Stimulated activated CD8-positive, alpha-beta memory T cell treated with anti-CD3 and anti-CD28 coated beads, Interleukin-15, amount 100 ng/mL, for 24 hours (primary cell): Measurements from ENCODE around the gene LDHB.
"Not testable (repeated sequence)": the region's sequence is repeated elsewhere in the genome, so short reads cannot be mapped to it uniquely, and the experiment has no call there.

ENCODE experiments used
- DNase-seq: peaks from one replicate; pipeline ENCODE4 v3.0.0-alpha.2; 2020; ENCODE audit warnings: low read depth

Gene LDHB

DNA sequence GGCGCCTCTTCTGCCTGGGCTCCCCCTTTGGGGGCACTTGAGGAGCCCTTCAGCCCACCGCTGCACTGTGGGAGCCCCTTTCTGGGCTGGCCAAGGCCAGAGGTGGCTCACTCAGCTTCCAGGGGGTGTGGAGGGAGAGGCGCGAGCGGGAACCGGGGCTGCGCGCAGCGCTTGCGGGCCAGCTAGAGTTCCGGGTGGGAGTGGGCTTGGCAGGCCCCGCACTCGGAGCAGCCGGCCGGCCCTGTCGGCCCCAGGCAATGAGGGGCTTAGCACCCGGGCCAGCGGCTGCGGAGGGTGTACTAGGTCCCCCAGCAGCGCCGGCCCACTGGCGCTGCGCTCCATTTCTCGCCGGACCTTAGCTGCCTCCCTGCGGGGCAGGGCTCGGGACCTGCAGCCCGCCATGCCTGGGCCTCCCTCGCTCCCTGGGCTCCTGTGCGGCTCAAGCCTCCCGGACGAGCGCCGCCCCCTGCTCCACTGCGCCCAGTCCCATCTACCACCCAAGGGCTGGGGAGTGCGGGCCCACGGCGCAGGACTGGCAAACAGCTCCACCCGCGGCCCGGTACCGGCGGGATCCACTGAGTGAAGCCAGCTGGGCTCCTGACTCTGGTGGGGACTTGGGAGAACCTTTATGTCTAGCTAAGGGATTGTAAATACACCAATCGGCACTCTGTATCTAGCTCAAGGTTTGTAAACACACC is 3.9 kb upstream of the LDHB start:
- not testable (repeated sequence) for DNase-seq

DNA sequence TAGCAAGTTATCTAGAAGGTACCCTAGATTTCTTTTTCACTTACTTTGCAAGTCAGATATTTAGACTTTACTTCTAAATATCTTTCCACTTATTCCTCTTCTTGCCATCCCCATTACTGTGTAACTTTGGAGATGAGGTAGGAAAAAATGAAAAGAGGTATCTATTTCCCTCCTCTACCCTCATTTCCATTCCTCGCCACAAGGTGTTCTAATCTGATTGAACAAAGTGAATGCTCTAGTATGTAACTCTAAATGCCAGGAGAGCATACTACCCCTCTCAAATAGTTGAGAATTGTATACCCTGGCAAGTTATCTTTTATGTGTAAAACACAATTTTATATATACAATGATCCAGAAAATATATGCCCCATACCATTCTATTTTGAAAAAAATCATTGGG is 1.7 kb upstream of the LDHB start:
- DNase-seq = no peak

DNA sequence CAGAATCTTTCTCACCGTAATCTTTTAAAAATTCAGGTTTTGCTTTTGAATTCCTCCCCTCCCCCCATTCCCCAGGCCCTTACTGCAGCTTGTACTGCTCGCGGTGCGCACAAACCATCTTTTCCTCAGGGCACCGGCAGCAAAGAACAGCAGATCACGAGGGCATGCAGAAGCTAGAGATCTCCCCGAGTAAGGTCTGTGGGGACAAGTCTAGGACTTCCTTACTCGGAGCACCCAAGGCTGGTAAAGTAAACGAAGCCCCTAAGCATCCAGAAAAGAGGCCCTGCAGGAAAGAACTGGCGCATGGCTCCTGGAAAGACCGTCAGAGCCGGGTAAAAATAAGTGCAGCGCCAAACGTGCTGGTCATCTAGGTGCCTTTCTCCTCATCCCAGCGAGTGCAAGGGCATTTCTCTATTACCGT is 727 bp downstream of the LDHB start:
- DNase-seq = peak; percentile 12

DNA sequence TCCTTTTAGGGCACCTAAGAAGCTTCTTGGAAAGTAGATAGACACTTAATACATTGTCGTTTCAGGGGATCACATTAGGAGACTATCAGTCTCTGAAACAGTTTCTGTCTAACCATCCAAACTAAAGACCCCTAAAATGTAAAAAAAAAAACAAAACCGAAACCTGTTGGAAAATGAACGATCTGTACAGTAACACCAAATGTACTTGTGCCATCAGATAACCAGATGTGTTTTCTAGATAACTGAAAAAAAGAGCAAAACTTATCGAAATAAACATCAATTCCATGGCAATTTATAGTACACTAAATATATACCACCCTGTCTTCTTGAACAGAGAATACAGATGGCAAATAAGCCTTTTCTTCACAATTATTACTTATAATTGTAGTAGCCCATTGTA is 2.1 kb downstream of the LDHB start:
- no peak for DNase-seq

DNA sequence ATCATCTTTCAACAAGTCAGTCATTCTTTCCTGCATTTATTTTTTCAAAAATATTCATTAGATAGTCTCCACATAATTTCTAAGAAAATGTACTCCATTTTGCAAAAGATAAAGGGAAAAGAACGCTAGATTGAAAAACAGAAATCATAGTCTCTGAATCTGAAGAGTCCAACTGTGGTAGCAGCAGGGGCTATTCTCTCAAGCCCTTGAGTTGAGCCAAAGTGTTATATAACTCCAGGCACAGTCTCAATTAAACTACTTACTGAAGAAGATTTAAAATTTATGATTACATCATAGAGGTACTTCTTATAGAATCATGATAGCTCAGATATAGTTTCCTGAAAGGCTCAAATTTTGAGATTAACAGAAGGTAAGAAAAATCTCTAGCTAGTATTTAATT is 5.8 kb downstream of the LDHB start:
- no peak for DNase-seq

DNA sequence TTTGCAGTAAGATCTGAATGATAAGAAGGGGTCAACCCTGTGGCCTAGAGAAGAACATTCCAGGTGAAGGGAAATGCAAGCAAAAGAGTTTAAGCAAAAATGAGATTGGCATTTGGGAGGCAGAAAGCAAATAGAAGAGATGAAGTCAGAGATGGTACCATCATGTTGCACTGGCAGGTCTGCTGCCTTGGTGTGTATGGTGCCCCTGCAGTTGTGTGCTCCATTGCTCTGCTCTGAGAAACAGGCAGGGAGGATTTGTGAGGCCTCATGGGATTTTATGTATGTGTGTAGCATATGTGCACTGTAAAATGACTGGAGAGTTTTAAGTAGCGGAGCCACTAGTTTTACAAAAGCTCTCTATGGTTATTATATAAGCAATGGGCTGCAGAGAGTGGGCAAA is 6.6 kb downstream of the LDHB start:
- DNase-seq = no peak

DNA sequence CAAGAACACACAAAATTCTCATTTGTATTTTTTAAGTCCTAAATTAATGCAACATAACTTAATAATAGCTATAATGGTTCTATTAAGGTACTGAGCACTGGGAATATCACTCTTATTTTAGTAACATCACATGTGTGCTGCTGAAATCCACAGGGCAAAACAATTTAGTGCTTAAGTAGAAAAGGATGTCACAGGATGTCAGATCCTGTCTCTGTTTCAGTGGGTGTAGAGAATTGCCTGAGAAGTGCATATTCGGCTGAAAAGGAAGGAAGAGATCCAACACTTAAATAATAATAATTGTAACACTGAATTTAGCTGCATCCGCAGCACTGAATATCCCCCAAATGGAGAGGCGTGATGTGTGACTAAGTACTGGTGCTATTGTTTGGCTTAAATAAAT is 8.6 kb downstream of the LDHB start:
- no peak for DNase-seq

DNA sequence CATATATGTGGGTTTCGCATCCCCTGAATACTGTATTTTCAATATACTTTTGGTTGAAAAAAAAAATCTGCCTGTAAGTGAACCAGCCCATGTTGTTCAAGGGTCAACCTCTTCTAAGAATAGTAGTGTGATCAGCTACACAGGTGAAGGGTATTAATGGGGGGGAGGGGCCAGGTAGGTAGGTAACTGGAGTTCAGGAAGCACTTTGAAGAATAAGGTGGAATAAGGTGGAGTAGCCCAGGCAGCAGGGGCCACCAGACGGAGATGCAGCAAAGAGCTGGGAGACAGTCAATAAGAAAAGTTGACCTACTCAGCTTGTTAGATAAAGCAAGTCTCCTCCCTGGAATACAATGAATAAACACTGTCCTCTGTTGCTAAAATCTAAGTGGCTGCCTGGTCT is 9.3 kb downstream of the LDHB start:
- no peak for DNase-seq

DNA sequence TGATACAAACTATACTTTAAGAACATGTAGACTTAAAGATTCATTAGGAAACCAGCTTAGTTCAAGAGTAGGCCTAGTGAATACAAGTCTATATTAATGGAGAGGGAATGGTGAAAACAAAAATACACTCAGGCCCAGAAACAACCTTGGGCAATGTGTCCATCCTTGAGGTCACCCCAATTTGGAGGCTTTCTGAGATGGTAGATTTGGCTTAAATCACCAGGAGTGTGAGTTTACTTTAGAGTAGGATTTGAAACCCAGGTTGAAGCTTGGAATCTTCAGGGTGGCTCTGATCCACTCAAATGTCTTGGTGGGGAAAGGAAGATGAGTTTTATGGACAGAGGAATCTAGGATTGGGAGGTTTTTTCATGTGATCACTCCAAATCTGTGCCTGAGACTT is 10.5 kb downstream of the LDHB start:
- no peak for DNase-seq

DNA sequence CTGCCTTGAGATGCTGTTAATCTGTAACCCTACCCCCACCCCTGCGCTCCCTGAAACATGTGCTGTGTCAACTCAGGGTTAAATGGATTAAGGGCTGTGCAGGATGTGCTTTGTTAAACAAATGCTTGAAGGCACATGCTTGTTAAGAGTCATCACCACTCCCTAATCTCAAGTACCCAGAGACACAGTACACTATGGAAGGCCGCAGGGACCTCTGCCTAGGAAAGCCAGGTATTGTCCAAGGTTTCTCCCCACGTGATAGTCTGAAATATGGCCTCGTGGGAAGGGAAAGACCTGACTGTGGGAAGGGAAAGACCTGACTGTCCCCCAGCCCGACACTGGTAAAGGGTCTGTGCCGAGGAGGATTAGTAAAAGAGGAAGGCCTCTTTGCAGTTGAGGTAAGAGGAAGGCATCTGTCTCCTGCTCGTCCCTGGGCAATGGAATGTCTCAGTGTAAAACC is 12.6 kb downstream of the LDHB start:
- DNase-seq = not testable (repeated sequence)

DNA sequence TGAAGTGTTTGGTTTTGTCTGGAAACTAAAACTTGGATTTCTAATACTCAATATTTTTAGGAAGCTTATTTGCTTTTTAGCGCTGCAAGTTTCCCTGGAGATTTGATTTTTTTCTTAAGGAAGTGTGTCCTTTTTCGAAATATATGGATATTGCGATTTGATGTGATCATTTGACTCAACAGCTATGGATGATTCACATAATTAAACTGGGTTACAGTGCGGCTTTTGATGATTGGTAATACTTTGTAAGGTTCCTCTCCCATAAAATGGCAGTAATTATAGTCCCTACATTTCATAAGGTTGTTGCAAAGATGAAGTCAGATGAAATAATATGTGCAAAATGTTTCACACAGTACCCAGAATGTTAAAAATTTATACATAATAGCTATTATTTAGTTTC is 13.1 kb downstream of the LDHB start:
- DNase-seq = no peak

DNA sequence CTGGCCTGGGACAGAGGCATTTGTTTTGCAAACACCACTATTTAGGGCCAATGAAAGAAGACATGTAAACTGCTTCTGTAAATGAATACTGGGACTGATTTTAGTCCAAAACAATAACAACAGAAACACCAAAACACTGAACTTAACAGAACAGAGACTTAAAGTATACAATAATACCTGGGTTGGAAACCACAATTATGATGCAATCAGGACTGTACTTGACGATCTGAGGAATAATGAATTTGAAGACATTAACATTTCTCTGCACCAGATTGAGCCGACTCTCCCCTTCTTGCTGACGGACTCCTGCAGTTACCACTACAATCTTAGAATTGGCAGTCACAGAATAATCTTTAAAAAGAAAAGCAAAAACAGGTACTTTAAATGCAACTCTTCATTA is 13.9 kb downstream of the LDHB start:
- no peak for DNase-seq

DNA sequence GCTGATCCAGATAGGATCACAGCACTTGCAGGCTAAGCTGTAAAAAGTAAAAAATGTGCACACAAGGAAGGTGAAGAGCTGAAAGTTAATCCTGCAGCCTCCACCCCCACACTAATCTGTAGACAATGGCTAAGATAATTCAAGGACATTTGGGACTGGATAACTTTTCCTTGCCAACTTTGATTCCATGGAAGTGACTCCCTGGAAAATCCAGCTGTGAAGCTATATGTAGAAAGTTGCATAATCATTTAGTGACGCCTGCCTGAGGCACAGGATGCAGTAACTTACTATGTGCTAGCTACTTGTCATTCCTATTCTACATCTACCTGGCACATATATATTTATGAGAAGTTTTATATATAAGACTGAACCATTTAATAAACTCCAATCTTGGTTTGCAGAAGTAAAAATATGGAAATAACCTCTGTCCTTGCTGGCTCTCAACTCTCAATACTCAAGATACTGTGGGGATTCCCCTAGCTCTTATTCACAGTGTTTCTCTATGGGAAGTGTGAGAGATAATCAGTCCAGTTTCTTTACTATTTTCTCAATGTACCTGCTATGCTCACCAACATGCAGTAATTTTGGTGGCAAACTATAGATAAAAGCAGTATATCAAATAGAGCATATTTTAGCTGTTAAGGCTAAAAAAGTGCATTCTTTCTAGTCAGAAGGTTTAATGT is 14.8 kb downstream of the LDHB start:
- no peak for DNase-seq

DNA sequence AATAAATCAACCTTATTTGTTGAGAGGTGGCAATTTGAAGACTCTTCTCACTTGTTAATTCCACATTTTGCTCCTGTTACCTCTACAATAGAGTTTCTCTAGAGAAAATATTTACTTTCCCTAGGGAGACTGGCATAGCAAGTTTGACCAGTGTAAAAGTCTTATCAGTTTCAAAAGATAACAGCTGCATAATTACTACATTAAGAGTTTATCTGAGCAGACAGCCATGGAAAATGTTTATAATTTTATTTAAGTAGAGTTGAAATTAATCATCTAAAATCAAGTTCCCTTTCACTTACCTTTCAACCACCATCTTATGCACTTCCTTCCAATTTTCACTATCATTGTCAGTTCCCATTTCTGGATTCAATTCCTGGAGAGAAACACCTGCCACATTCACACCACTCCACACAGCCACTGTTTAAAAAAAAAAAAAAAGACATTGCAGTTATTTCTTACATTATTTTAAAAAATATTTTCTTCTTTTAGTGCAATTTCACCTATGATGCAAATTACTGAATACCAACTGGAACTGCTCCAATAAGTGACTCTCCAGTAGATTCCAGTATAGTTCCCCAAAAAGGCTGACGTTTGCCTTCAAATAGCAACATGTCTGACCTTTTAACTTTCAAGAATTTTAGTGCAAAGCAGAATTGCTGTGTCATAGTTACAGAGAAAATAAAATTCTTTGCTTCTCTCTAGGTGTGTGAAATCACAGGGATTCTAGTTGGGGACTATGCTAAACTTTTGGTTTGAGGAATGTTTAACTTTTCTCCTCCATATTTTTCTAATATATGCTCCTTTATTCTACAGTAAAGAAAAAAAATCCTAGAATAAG is 19.4 kb downstream of the LDHB start:
- DNase-seq = no peak

DNA sequence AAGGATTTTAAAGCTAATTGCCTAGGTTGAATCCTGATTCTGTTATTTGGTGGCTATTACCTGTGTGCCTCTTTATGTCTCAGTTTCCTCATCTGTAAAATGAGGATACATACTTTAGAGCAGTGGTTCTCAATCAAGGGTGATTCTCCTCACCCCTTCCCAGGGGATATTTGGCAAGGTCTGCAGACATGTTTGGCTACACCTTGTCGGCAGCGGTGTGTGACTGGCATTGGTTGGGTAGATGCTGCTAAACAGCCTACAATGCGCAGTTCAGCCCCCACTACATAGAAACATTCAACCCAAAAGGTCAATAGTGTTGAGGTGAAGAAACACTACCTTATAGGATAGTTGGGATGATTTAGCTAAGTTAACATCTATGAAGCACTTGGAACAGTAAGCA is 23.4 kb downstream of the LDHB start:
- DNase-seq = no peak

DNA sequence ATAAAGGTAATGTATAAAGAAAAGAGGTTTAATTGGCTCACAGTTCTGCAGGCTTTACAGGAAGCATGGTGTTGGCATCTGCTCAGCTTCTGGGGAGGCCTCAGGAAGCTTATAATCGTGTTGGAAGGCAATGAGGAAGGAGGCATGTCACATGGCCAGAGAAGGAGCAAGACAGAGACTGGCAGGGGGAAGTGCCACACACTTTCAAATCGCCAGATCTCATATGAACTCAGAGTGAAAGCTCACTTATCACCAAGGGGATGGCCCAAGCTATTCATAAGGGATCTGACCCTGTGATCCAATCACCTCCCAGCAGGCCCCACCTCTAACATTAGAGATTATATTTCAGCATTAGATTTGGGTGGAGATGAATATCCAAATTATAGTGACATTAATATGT is 26.3 kb downstream of the LDHB start:
- no peak for DNase-seq

DNA sequence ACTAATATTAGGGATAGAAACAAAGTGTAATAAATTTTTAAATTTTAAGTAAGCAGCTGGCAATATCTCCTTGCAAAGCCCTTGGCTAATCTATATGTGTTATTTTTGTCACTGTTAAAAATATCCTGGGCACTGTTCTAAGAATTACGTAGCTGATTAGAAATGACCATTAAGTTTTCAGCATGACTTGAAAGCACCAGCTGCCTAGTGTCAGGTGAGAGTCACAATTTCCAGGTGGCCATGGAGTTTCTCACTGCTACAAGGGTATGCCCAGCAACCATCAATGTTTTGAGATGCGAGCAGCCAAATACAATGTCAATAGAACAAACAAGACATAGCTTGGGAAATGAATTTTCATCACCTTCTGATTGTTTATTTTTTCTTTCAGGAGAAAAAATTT is 29.7 kb downstream of the LDHB start:
- no peak for DNase-seq

DNA sequence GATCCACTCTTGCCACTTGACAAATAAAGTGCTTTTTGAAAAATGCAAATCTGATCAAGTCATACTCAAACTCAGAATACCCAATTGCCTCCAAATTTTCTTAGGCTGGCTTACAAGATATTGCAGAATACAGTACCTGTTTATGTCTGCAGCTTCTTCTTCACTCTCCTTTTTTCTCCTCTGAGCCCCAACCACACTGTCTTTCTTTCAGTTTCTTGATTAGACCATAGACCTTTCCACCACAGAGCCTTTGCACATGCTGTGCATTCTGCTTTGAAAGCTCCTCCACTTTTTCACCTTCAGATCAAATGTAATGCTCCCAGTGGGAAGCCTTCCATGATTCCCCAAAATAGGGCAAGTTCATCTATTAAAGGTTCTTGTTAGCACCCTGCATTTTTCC is 39.1 kb downstream of the LDHB start:
- DNase-seq = no peak

DNA sequence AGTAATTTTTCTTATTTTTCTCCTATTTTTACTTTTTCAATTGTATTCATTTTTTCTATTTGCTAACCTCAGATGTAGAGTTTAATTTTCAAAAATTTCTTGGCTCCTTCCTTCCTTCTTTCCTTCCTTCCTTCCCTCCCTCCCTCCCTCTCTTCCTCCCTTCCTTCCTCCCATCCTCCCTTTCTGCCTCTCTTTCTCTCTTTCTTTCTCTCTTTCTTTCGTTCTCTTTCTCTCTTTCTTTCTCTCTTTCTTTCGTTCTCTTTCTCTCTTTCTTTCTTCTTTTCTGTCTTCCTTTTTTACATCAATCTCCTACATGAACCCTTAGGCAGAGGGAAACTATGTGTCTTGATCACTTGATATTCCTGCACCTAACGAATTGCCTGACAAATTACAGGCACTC is 40.6 kb downstream of the LDHB start:
- no peak for DNase-seq

DNA sequence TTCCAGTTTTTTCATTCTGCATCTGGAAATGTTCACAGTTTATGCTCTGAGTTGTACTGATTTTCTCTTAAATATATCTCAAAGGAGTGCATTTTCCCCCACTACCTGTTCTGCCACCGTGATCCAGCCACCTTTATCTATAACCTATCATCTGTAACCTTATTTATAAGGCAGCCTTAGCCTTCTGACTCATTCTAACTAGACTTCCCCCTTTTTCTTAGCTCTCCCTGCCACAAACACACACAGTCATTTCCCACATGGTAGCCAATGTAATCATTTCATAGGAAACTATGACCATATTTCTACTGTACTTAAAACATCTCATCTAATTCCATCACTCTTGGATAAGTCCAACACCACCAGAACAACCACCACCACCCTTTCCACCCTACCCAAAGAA is 42.2 kb downstream of the LDHB start:
- DNase-seq = no peak

DNA sequence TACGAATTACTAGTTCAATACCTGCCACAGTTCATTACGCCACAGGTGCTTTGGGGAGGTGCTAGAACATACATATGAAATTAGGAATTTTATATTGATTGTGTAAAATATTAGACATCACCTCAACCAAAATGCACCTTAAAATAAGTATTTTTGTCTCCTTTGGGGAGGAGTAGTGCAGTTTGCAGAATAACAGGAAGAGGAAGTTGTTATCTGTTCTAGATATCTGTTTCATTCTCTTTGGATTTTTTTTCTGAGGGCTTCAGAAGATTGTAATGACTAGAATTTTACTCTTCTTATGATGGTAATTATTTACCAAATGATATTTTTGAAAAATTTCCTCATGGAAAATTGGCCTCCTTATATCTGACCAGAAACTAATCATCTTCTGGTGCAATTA is 43.1 kb downstream of the LDHB start:
- no peak for DNase-seq

DNA sequence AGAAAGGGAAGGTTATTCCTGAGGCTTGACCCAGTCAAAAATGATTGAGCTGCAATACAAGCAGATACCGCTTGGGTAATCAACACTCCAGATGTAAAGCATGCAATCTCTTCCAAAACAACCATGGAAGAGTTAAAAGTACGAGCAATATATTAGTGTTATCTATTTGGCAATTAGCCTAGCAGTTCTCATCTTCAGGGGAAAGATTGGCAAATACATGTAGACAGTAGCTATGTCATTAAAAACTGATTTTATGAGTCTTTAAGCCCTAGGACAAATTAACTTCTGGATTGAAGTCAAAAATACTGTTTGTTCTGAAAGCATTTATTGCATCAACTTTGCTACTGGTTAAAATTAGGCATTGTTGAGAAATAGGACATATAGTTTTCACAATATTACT is 43.7 kb downstream of the LDHB start:
- DNase-seq = no peak

DNA sequence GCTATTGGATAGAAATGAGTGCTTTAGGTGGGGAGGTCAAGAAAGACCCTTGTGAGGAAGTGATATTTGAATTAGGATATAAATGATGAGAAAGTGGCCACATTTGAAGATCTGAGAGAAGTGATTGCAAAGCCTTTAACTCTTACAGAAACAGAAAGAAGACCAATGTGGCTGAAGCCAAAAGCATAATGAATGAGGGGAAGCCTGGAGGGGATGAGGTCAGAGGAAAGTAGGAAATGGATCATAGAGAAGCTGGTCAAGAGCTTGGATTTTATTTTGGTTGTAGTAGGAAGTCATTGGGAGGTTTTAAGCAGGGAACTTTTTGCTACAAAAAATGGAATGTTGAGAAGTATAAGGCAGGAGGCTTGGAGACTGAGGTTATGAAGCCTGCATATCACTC is 49.4 kb downstream of the LDHB start:
- no peak for DNase-seq
